Endometrium (tissue), 2 donors: ENCODE measurements around the gene PLGRKT.
"Not testable (repeated sequence)": the region's sequence is repeated elsewhere in the genome, so short reads cannot be mapped to it uniquely, and the experiment has no call there.

Source experiments
- FAIRE-seq: peaks from 2 replicates; lab custom pipeline; 2012; peaks lifted over from hg19 to GRCh38; lab: Jason Lieb, UNC
- donor health status: control.
- donor health status: control.

Gene PLGRKT

DNA sequence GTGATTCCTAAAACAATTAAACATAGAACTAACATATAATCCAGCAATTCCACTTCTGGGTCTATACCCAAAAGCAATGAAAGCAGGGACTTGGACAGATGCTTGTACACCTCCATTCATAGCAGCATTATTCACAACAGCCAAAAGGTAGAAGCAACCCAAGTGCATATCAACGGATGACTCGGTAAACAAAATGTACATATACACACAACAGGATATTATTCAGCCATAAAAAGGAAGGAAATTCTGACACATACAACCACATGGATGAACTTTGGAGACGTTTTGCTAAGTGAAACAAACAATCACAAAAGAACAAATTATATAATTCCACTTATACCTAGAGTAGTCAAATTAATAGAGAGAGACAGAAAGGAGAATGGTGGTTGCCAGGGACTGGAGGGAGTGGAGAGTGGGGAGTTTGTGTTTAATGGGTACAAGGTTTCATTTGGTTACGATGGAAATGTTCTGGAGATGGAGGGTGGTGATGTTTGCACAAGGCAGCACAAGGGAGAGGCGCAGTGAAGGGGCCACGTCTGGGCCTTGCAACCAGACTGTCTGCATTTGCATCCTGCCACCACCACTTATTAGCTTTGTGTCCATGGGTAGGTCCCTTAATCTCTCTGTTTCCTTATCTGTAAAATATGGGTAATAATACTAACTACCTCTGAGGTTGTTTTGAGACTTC is 61.8 kb downstream of the PLGRKT start:
- peak; percentile 26 for FAIRE-seq

DNA sequence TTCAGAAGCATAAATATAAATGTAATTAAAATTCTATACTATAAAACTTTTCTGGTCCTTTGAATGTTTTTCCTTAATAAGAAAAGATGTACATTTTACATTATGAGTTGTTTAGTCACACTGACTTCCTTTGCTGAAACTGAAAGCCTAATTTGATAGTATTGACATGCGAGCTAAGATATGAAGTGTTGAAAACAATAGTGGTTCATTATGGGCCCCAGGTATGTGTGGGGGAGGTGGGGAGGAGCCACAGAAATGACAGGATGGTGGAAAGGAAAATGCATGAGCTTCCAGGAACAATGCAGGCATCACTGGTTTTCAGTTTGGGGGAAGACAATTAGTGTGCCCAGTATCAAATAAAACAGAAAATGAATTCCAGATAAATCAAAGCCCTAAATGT is 62.6 kb downstream of the PLGRKT start:
- no peak for FAIRE-seq

DNA sequence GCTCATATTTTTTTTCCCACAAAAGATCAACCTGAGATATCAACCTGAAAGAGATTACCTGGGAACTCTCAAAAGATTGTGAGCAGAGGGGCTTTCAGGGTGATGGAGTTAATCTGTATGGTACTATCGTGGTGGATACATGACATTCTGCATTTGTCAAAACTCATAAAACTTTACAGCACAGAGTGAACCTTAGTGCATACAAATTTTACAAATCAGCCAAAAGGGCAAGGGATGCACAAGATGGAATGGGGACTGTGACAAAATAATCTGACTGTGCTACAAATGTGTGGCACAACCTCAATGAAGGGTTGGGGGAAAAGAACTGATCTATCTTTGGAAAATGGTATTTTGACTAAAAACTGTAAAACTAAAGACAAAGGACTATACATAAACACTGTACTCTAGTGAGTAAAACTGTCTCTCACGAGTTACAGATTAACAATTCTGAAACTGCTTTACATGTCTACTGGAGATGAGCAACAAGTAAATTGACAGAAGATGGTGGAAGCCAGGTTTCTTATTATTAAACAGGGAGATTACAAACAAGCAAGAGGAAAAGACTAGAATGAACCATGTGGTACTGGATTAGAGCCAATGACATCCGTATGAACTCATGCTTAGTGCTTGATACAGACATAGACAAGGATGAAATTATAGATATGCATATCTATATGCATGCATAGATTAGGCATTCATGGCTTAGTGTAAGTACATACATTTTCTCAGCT is 73.3 kb downstream of the PLGRKT start:
- FAIRE-seq: no peak

DNA sequence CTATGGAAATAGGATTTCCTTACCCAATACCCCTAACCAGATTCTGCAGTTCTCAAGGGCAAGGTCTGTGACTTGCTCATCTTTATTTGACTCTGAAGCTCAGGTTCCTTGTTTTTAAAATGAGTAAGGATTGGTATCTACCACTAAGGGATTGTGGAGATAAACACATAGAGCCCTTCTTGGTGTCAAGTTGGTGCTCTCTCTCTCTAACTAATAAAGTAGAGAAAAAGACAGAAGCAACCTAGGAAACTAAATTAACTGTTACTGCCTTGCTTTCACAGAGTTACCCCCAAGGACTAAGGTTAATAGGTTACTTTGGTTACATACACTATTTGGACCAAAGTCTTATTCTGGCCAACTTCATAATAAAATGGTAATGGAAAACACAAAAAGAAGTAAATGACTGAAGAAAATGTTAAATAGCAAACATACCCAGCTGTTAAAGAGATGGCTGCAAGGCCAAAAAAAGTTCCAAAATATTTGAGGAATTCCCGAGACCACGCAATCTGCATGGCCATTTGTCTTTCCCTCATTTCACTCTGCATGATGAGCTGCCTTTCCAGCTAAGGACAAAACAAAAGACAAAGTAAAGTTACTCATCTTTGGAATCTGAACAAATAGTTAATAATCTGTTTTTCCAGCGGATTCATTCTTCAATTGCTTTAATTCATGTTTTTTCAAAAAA is 76.3 kb downstream of the PLGRKT start:
- no peak for FAIRE-seq

DNA sequence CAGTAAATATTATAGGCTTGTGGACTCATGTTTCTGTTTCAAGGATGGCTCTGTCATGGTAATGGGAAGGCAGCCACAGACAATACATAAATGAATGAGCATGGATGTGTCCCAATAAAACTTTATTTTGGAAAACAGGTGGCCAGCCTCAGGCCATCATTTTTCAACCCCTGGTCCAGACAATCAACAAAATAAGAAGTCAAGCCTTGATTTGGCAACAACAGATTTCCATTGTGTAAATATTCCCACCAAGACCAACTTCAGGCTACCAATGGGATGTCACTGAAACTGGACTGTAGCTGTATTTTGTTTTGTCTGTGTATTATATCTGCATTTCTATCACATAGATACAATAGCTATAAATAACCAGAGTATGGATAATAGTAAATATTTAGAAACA is 77.4 kb downstream of the PLGRKT start:
- peak; percentile 18 for FAIRE-seq

DNA sequence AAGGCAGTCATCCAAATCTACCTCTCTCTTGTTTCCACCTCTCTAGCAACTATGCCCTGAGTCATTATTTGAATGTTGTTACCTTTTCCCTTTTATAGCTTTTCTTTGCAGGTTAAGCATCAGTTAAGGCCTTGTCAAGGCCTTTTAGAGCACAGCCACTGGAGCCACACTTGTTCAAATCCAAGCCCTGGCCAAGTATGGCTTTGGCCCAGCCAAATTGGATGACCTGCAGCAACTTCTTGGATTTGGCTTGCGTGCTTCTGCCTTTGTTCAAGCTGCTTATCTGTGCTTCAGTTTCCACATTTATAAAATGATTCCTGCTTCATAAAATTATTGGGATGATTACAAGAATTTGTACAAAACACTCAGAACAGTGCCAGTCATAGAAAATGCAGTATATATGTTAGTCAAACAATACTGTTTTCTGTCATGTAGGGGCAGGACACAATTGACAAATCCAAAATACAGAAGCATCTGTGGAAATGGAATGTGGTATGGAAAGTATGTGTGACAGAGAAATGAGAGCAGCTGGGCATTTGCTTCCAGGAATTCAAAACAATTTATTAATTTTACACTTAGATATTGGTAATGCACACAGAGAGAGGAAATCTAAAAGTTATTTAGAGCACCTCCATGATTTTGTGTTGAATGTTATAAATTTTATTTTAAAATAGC is 80.2 kb downstream of the PLGRKT start:
- no peak for FAIRE-seq

DNA sequence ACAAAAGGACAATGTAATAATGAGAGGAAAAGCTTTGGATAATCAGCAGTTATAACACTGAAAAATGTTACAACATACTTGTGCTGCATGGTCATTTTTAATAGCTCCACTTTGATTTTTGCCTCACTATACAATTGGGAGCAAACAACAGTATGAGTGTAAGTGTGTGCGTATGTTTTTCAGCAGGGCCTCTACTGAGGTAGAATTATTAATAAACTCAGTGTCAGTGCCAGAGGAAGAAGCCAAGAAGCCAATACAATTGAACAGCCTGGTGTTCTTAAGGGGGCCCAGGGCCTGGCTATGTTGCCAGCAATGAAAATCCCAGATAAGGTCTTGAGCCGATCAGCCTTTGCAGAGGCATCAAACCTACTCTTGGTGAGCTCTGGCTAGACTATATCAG is 81.9 kb downstream of the PLGRKT start:
- FAIRE-seq: no peak

DNA sequence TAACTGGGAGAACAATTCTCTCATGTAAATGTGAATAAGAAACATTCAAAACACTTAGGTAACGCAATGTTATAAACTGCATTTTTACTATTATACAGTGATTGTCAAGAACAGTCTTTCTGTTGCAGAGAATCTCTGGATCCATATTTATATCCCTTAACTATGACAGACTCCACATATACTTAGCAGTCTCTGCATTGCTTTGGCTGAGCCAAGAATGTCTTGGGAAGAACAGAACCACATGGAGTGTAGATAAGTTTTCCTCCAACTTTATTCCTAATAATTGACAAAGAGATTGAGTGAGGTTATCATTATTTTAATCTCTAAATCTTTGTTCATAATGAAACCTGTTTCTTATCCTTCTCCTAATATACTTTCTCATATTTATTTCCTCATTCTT is 82.5 kb downstream of the PLGRKT start:
- FAIRE-seq: peak; percentile 65

DNA sequence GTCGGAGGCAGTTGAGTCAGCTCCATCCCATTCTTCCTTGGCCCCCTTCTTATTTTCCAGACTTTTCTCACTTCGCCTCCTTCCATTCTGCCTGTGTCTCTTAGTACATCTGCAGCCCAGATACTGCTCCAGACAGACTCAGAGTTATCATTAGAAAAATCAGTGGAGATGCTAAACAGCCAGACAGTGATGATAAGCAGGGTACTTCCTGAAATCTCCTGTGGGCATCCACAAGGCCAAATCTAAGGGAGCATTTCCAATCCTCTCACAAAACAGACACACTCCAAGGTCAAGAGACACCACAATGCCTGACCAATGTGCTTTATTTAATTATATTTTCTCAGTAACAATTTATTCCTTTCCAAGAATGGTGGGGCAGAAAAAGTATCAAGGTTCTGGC is 83.5 kb downstream of the PLGRKT start:
- peak; percentile 80 for FAIRE-seq

DNA sequence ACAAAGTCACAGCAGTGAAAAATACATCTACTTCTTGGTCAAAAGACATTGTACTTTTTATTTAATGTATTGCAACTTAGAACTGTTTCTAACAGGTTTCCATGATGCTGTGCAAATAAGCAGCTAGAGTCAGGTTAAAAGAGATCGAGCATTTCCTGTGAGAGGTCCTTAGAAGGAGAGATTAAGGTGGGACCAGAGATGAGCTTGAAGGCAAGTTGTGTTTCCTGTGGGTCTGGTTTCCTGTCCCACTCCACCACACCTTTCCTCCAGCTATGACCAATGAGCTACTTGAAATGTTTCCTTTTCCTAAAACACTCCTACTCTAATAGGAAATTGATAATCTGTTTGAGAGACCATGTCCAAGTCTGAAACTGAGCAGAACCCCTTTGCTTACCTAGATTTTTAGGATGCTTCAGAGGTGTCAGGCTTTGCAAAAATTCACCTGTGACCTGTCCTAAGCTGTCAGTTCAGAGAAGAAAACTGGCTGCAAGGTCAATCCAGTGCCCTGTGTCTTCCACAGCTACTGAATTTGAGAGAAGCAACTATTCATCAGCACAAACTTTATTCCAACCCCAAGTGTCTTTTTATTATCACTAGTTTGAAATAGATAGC is 85.0 kb downstream of the PLGRKT start:
- no peak for FAIRE-seq

DNA sequence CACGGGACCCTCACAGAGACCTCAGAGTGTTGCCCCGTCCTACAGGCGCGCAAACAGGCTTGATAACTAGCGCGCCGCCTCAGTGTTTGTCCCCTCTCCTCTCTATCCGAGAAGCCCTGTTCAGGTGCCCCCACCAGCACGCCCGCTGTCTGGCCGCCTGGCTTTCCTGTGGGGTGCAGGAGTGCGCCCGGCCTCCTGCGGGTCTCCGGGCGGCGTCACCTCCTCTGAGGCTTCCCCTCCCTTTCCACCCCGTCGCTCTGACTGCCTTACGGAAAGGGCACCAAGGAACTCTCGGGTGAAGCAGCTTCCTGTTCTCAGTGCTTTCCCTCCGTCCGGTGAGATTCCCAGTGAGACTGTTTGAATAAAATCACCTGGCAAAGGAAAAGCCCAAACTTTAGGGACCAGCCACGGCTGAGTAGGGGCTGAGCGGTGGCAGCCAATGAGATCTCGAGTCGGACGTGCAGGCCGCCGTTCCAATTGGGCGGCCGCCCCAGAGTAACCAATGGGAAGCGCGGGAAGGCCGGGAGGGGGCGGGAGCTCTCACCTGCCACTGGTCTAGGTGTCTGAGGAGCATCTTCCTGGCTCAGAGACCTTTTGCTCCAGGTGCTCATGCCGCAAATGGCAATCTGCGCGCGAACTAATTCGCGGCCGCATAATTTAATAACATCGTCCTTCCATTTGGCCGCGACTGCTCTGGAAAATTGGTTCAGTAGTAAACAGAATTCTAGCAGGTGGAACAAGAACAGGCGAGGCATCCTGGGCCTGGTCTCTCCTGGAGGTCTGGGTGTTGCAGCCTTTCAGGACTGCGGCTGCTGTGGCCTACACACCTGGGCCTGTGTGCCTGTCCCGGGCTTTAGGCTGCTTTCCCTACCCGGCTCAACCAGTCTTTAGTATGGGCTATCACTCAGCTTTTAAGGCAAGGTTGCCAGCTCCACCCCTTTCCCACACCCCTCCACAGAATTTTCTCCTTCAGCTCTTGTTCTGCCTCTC is 98.4 kb downstream of the PLGRKT start, which contains the start of gene RLN1:
Gene RLN1 (minus strand): TSS at position 885 of the 990 bp plus-strand sequence. CDS start 130 bp downstream, at position 755.
- FAIRE-seq: peak; percentile 99

DNA sequence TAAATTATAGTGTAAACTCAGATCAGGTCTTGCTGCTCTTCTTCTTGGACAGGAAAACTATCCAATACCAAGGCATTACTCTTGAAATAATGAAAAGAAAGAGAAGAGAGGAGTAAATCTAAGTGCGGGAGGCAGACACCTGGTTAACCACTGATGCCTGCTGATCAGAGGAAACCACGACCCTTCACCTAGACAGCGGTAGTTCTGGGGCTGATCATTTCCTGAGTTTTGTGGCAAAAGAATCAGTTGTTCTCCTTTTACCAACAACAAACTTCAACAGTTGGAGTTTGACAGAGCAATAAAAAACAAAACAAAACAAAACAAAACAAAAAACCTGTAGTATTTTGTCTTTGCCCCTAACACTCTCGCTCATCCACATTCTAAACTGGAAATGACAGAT is 101.0 kb downstream of the PLGRKT start:
- FAIRE-seq: no peak

DNA sequence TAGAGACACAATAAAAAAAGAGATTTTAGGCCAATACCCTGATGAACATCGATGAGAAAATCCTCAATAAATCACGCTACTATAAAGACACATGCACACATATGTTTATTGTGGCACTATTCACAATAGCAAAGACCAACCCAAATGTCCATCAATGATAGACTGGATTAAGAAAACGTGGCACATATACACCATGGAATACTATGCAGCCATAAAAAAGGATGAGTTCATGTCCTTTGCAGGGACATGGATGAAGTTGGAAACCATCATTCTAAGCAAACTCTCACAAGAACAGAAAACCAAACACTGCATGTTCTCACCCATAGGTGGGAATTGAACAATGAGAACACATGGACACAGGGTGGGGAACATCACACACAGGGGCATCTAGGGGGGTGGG is 106.4 kb downstream of the PLGRKT start:
- not testable (repeated sequence) for FAIRE-seq

DNA sequence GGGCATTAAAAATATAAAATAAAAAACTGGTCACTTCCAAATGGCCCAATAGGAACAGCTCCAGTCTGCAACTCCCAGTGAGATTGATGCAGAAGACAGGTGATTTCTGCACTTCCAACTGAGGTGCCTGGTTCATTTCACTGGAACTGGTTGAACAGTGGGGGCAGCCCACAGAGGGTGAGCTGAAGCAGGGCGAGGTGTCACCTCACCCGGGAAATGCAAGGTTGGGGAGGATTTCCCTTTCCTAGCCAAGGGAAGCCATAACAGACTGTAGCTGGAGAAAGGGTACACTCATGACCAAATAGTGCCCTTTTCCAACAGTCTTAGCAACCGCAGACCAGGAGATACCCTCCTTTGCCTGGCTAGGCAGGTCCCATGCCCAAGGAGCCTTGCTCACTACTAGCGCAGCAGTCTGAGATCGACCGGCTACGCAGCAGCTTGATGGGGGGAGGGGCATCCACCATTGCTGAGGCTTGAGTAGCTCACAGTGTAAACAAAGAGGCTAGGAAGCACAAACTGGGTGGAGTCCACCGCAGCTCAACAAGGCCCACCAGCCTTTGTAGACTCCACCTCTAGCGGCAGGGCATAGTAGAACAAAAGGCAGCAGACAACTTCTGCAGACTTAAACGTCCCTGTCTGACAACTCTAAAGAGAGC is 110.7 kb downstream of the PLGRKT start:
- FAIRE-seq: no peak

DNA sequence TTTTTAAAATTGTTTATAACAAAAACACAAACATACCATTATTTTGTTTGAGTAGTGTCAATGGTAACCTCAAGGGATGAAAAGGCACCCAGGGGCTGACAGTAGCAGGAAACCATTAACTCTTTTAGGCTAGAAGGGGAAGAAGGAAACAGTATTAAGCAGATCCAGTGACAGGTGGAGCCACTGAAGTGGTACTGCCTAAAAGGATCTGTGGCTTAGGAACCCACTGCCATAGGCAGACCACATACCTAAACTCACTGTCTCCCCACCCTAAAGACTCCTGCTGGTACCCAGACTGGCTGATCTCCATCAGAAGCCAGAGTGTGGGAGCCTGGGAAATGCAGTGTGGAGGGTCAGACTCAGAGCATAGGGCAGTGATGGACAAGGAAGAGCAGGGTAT is 111.5 kb downstream of the PLGRKT start:
- FAIRE-seq: no peak

DNA sequence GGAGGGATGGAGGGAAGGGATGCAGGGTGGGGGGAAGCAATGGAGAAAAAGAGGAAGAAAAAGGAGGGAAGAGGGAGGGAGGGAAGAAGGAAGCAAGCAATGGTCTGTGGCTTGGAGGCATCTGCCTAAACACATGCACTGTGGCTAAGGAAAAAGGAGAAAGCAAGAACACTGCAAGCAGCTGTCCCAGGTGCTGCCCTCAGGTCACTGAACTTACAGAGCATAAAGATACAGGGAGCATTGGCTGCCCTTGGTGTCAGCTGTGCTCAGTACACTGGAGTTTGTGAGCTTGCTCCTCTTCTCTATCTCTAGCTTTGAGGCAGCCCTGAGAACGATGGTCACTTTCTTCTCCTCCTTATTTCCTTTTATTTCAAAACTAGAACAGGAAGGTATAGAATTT is 116.1 kb downstream of the PLGRKT start:
- FAIRE-seq: not testable (repeated sequence)

DNA sequence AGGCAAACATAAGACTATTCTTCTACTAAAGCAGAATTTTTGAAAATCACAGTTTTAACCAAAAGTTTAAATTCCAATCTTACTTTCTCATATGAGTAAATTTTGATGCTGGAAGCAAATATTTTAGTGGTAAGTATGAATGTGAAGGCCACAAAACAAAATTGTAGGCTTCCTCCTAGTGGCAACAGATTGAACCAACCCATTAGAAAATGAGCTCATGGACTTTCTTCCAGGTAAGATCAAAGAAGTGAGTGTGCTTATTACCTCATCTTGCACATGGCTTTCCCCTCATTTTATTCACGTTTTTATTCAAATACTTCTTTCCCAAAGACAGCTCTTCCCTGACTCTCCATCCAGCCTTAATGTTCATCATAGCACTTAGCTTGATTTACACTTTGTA is 116.7 kb downstream of the PLGRKT start:
- FAIRE-seq: peak; percentile 46

DNA sequence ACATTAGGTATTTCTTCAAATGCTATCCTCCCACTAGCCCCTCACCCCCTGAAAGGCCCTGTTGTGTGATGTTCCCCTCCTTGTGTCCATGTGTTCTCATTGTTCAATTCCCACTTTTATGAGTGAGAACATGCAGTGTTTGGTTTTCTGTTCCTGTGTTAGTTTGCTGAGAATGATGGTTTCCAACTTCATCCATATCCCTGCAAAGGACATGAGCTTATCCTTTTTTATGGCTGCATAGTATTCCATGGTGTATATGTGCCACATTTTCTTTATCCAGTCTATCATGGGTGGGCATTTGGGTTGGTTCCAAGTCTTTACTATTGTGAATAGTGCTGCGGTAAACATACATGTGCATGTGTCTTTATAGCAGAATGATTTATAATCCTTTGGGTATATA is 121.3 kb downstream of the PLGRKT start:
- not testable (repeated sequence) for FAIRE-seq

DNA sequence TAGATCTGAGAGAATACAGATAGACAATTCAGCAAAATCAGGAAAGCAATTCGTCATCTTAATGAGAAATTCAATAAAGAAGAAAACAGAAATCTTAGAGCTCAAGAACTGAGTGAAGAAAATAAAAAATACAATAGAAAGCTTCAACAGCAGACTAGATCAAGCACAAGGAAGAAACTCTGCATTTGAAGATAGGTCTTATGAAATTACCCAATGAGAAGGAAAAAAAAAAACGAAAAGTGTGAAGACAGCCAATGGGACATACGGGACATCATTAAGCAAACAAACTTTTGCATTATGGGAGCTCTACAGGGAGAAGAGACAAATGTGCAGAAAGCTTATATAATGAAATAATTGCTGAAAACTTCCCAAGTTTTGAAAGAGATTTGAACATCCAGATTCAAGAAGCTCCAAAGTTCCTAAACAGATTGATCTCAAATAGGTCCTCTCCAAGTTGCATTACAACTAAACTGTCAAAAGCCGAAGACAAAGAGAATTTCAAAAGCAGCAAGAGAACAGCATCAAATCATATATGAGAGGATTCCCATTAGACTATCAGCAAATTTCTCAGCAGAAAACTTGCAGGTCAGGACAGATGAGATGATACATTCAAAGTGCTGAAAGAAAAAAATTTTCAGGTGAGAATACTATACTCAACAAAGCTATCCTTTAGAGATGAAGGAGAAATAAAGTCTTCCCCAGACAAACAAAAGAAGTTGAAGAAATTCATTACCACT is 122.4 kb downstream of the PLGRKT start:
- FAIRE-seq: no peak

DNA sequence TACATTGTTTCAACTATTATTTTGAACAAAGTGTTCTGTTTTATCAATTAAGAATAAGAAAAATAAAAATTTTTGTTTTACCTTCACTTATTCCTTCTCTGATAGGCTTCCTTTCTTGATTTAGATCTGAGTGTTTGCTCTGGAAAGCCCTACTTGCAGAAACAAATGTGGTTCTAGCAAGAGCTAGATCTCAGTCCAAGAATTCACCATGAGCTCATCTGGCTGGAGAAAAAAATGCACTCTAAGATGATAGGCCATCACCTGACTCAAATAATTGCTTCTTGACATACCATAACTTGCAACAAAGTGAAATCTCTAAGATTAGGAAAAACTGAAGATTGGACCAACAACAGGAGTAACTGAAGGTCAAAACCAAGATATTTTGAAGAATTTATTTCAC is 126.9 kb downstream of the PLGRKT start:
- no peak for FAIRE-seq
